A172 (cell line): Measurements from ENCODE around the gene EIPR1. TPM values are rescaled to one million over a fixed set of nuclear protein-coding genes. Genes with fewer than 3 reads are reported as not detected.

Experiments used
- DNase-seq: peaks from one replicate; pipeline ENCODE4 v3.0.0-alpha.2; 2015; ENCODE audit warnings: low spot score
- total RNA-seq: library from RNA; depleted of rRNA; stranded (reverse); fragments of >200 nt; shearing (Covaris generic); gene quantifications from 2 replicates; pipeline ENCODE4 v1.2.3, GENCODE V29; 2014

The EIPR1 gene
- total RNA-seq, 1 experiment from 2014 or later = 118 TPM

- no peak for DNase-seq
Observed at GRCh38 chr2:3324036-3324386, 53.6 kb downstream of the EIPR1 start.

- no peak for DNase-seq
Observed at GRCh38 chr2:3323360-3324035, 54.1 kb downstream of the EIPR1 start.

GRCh38 chr2:3322311-3322970, 55.2 kb downstream of the EIPR1 start:
- DNase-seq = no peak

DNA sequence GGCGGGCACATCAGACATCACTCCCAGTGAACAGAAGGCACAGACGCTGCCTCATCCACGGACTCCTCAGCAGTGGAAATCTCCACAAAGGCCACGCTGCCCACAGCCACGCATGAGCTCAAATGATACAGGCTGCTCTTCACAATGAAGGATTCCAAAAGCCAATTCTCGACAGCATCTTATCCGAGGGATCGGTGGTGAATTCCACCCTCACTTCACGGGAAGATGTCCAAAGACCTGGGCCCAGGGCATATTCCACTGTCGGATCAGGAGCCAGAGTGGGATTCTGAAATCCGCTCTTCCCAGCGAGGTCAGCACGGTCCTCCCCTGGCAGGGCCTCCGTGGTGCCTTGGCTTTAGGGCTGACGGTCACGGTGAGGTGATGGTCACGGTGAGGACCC, 55.8 kb downstream of the EIPR1 start:
- DNase-seq = no peak

DNA sequence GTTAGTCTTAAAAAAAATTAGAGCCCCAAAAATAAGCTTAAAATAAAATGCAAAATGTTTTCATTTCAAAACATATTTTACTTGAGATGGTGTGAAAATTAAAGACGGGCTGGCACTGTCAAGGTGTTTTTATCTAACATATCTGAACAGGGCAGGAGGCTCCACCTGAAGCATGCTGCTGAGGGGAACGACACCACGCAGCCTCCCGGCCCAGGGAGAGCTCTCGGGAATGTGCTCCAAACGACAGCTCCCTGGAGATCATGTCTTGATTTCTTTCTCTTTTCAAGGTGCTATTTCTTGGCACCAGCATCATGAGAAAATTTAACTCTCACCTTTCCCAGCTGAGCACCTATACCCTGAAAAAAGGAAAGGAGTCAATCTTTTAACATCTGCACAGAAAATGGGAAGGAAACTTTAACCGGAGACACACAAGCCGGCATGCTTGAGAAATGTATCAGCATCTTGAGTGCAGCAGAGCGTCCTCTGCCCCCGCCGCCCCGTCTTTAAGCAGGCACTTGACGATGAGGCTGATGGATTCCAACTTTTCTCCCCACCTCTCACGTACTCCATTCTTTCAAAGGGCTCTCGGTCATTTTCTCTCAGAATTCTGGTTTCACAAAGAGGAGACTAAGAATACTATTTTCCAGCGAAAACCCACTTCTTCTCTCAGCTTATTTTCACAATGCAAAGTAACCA, 56.6 kb downstream of the EIPR1 start:
- no peak for DNase-seq

- DNase-seq = no peak
Observed at GRCh38 chr2:3319745-3320566, 57.7 kb downstream of the EIPR1 start.

- DNase-seq = no peak
Observed at GRCh38 chr2:3319134-3319533, 58.5 kb downstream of the EIPR1 start.

GRCh38 chr2:3317871-3318590, 59.6 kb downstream of the EIPR1 start:
- no peak for DNase-seq

DNA sequence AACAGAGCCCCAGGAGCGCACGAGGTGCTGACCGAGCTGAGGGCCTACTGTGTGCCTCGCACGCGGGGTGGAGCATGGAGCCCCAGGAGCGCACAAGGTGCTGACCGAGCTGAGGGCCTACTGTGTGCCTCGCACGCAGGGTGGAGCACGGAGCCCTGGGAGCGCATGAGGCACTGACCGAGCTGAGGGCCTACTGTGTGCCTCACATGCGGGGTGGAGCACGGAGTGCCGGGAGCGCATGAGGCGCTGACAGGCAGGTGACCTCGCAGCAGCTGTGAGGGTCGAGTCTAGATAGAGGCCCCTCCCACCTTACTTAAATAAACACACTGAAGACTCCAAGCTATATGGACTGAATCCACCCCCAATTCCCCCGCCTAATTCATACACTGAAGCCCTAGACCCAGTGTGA, 60.3 kb downstream of the EIPR1 start:
- no peak for DNase-seq

DNA sequence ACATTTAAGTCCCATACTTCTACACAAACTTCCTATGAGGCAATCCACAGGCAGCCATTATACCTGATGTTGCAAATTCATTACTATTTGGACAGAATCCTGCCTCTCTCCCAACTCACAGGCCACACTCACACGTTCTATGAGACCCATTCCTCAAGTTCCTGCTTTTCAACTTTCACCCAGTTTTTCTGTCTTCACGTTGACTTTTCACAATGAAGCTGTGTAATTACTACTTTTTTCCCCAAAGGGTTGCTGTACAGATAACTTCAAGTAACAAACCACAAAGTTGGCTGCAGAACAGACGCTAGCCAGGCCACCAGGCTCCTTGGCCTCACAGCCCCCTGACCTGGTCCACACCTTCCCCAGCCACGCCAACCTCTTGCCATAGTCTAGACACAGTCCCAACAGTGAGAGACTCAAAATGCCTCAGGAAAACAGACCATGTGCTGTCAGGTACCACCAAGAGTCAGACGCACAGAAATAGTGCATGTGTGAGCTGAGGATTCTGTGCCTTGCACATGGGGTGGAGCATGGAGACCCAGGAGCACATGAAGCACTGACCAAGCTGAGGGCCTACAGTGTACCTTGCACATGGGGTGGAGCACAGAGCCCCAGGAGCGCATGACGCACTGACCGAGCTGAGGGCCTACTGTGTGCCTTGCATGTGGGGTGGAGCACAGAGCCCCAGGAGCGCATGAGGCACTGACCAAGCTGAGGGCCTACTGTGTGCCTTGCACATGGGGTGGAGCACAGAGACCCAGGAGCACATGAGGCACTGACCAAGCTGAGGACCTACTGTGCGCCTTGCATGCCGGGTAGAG, 61.0 kb downstream of the EIPR1 start:
- no peak for DNase-seq

- no peak for DNase-seq
Observed at GRCh38 chr2:3314626-3315025, 63.0 kb downstream of the EIPR1 start.

GRCh38 chr2:3313781-3314375, 63.7 kb downstream of the EIPR1 start:
- no peak for DNase-seq

GRCh38 chr2:3312576-3313345, 64.9 kb downstream of the EIPR1 start:
- DNase-seq = no peak

- DNase-seq = no peak
Observed at GRCh38 chr2:3311601-3312000, 66.0 kb downstream of the EIPR1 start.

- no peak for DNase-seq
Observed at GRCh38 chr2:3309496-3310355, 67.9 kb downstream of the EIPR1 start.

GRCh38 chr2:3307901-3308300, 69.7 kb downstream of the EIPR1 start:
- DNase-seq = no peak

- no peak for DNase-seq
Observed at GRCh38 chr2:3307236-3307635, 70.4 kb downstream of the EIPR1 start.

- no peak for DNase-seq
Observed at GRCh38 chr2:3305952-3306351, 71.7 kb downstream of the EIPR1 start.

GRCh38 chr2:3305431-3305830, 72.2 kb downstream of the EIPR1 start:
- DNase-seq = no peak
